Activated CD8-positive, alpha-beta T cell treated with anti-CD3 and anti-CD28 coated beads, Interleukin-2, amount 10 ng/mL, durations not matched to agents 7 days and 5 days (primary cell): ENCODE results near the gene BPI. TPM values are rescaled to one million over a fixed set of nuclear protein-coding genes. Genes with fewer than 3 reads are reported as not detected.

Experiments used
- ATAC-seq: fragments of 150-1000 bp; cut with Tn5 transposase; one replicate; pipeline ENCODE4 v1.10.0; 2021; ENCODE audit warnings: moderate library complexity
- CTCF ChIA-PET: fragments of 350-600 bp; sonication (Branson Sonifier 250); formaldehyde crosslinking; loops from one replicate; lab custom pipeline; 2021; ENCODE audit warnings: antibody characterized with exemption; lab: Charles Lee
- POLR2A ChIA-PET: fragments of 350-600 bp; sonication (Branson Sonifier 250); formaldehyde crosslinking; loops from one replicate; lab custom pipeline; 2021; ENCODE audit warnings: antibody characterized with exemption; lab: Charles Lee
- DNase-seq: peaks from one replicate; pipeline ENCODE4 v3.0.0-alpha.2; 2020
- H3K27ac Mint-ChIP-seq: one replicate; pipeline ENCODE4 v1.8.0; 2021; ENCODE audit warnings: mild to moderate bottlenecking, mixed read lengths
- H3K27me3 Mint-ChIP-seq: one replicate; pipeline ENCODE4 v1.8.0; 2021; ENCODE audit warnings: low read depth, mixed read lengths
- H3K36me3 Mint-ChIP-seq: one replicate; pipeline ENCODE4 v1.8.0; 2021; ENCODE audit warnings: low read depth, mixed read lengths
- H3K4me1 Mint-ChIP-seq: one replicate; pipeline ENCODE4 v1.8.0; 2021; ENCODE audit warnings: low read depth, mixed read lengths
- H3K4me3 Mint-ChIP-seq: one replicate; pipeline ENCODE4 v1.8.0; 2021; ENCODE audit warnings: mild to moderate bottlenecking, mixed read lengths
- H3K9me3 Mint-ChIP-seq: one replicate; pipeline ENCODE4 v1.8.0; 2022; ENCODE audit warnings: mixed read lengths; ENCODE audit not compliant: insufficient read depth
- total RNA-seq, 2 experiments: library from RNA; stranded (reverse); gene quantifications; one replicate each; pipeline ENCODE4 v1.2.3, GENCODE V29; 2021

BPI gene
- total RNA-seq, 2 experiments from 2014 or later, result not detected

- DNase-seq, result no peak
- H3K4me1 Mint-ChIP-seq, result no peaks in the 10 kb centered on the region
- H3K9me3 Mint-ChIP-seq, result no peaks in the 10 kb centered on the region
- H3K27ac Mint-ChIP-seq, result no peak overlapping the region
- no peaks in the 10 kb centered on the region for H3K36me3 Mint-ChIP-seq
- H3K4me3 Mint-ChIP-seq, result no peak overlapping the region
- no peak for ATAC-seq
- H3K27me3 Mint-ChIP-seq, result peaks cover 11% of the 10 kb centered on the region
- ChIA-PET POLR2A (no interaction called here), CTCF (interaction anchor here (0.6 to 1.4 kb wide), 2 partner anchors 49 to 1191 kb away, joined by 3 to 4 read pairs; partner anchors contain the start of gene SNHG17)
These were observed 82.0 kb downstream of the BPI start for GRCh38 chr20:38386004-38386403.

DNA sequence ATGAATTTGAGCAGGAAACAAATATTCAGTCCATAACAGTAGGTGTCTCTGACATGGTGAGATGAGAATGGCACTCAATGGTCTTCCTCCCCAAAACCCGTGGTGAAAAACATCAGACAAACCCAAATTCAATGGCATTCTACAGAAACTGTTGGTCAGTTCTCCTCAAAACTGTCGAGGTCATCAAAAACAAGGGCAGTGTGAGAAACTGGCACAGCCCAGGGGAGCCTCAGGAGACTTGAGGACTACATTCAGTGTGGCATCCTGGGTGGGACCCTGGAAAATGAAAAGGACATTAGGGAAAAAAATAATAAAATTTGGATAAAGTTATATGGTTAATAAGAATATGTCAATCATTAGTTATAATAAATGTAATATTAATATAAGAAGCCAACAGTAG, 82.9 kb downstream of the BPI start:
- Mint-ChIP-seq H3K4me1 (no peaks in the 10 kb centered on the region), H3K27me3 (peaks cover 10% of the 10 kb centered on the region), H3K36me3 (no peaks in the 10 kb centered on the region), H3K9me3 (no peaks in the 10 kb centered on the region), H3K27ac (no peak overlapping the region), H3K4me3 (no peak overlapping the region)
- ATAC-seq, result no peak
- ChIA-PET CTCF (no interaction called here), POLR2A (no interaction called here)
- no peak for DNase-seq

Other genes with a start within 250 kb of the BPI start
- under 1 TPM; 0.31 to 0.34 TPM for gene TGM2, start 138.9 kb upstream of the BPI start, total RNA-seq
- not detected for gene KIAA1755, start 43.4 kb upstream of the BPI start, total RNA-seq
- not detected for gene LBP, start 42.3 kb downstream of the BPI start, total RNA-seq
- 10 to 100 TPM; 69.6 to 77.8 TPM for gene SNHG17, start 131.2 kb downstream of the BPI start, total RNA-seq
- gene RALGAPB, start 168.7 kb downstream of the BPI start, total RNA-seq, result 10 to 100 TPM; 29.5 to 29.6 TPM